ENCODE results near the gene EEIG1. TPM values are rescaled to one million over a fixed set of nuclear protein-coding genes. Genes with fewer than 3 reads are reported as not detected.

EEIG1 gene
- total and polyA plus RNA-seq, 9 of the 15 experiments (the other 6 are each of a cell fraction or from before 2014, with no cell fraction given), result 0.17 to 16.7 (median 3.6) TPM

- intact Hi-C loops (cut with micrococcal nuclease), result no loop called here
- in situ Hi-C loops (cut with MboI), result loop anchor here (10.0 kb wide), 1 partner anchor 73 kb away; no protein-coding TSS in a partner anchor
- DNase-seq (ENCODE audit: extremely low read depth in 1 of 4, low spot score in 3 of 4) (no peak), FAIRE-seq (no peak), ATAC-seq (no peak)
- ChIA-PET CTCF (ENCODE audit: low intra/inter-chr PET ratio) (no interaction called here), POLR2A (interaction anchor here (0.6 to 1.1 kb wide), 4 partner anchors 12 to 354 kb away, joined by 3 read pairs; no protein-coding TSS in a partner anchor)
- Histone ChIP-seq H3K4me3 (no peak overlapping the region), H2AFZ (ENCODE audit: low read depth, low read length) (no peak overlapping the region), H3K79me2 (ENCODE audit: control insufficient read depth, insufficient read depth, low read length) (peaks cover 70% of the 10 kb centered on the region), H3K4me1 (replicated peaks in 1 of 2; ENCODE audit: control insufficient read depth in 2 of 2, insufficient read depth in 2 of 2, low read length in 2 of 2) (peaks cover 35 to 58% of the 10 kb centered on the region in 2 experiments), H3K4me2 (ENCODE audit: insufficient read depth, low read length) (no peak overlapping the region), H3K36me3 (ENCODE audit: control insufficient read depth, insufficient read depth, low read length) (no peaks in the 10 kb centered on the region), H3K9me1 (ENCODE audit: control insufficient read depth, insufficient read depth, low read length) (no peaks in the 10 kb centered on the region), H3K27me3 (ENCODE audit: control insufficient read depth in 2 of 2, insufficient read depth in 2 of 2, low read length in 2 of 2) (no peaks in the 10 kb centered on the region), H3K27ac (ENCODE audit: extremely low read depth, low read depth, low read length) (no peak overlapping the region), H3K9me3 (replicated peaks; ENCODE audit: control insufficient read depth, insufficient read depth, low read depth, low read length) (no peaks in the 10 kb centered on the region), H4K20me1 (replicated peaks; ENCODE audit: control insufficient read depth, insufficient read depth, low read length) (peaks cover 4% of the 10 kb centered on the region; the same call in 1 of the 2 replicates), H3K9ac (ENCODE audit: insufficient read depth in 1 of 2, low read depth in 2 of 2, low read length in 2 of 2) (no peak overlapping the region)
- TF ChIP-seq ZNF785 (CRISPR knock-in tag; IDR thresholded peaks at IDR 0.05) (no peak), HEY1 (CRISPR knock-in tag; IDR thresholded peaks at IDR 0.05; ENCODE audit: borderline replicate concordance) (no peak), ZC3H8 (IDR thresholded peaks at IDR 0.05) (no peak), MBD2 (IDR thresholded peaks at IDR 0.05; ENCODE audit: borderline replicate concordance, low read depth) (no peak), HNRNPH1 (optimal IDR thresholded peaks at IDR 0.05; ENCODE audit: low read depth, low read length) (no peak), ID3 (CRISPR knock-in tag; IDR thresholded peaks at IDR 0.05) (no peak), ID3 (tag; IDR thresholded peaks at IDR 0.05) (no peak), GATAD2A (IDR thresholded peaks at IDR 0.05) (no peak)
- 36% methylated on average over 3 of the region's 3 CpGs for WGBS (ENCODE audit: insufficient coverage, low coverage, missing lambda C conversion rate)
- no TSS peak for BruUV-seq (replicated peaks)
Measured at GRCh38 chr9:127962278-127962677, 18.5 kb downstream of the EEIG1 start.

Measured in K562 (cell line).